ENCODE measurements around the gene KIF14. TPM values are rescaled to one million over a fixed set of nuclear protein-coding genes. Genes with fewer than 3 reads are reported as not detected.

KIF14 gene
- total RNA-seq, 1 donor from 2014 or later: 60.2 TPM

- H3K36me3 ChIP-seq: peaks cover 5% of the 10 kb centered on the region
- peak overlapping the region; percentile 38 for H3K27ac Mint-ChIP-seq
- no peak overlapping the region for H3K9ac ChIP-seq
- H3K4me3 ChIP-seq: no peak overlapping the region
- H3K4me1 ChIP-seq: no peaks in the 10 kb centered on the region
- no peaks in the 10 kb centered on the region for H3F3A ChIP-seq (ENCODE audit: low read depth)
- H3K79me2 ChIP-seq (ENCODE audit: low read depth): peaks cover 21% of the 10 kb centered on the region
- H3K27ac ChIP-seq: no peak overlapping the region
- peaks cover 4% of the 10 kb centered on the region for H4K20me1 ChIP-seq (ENCODE audit: low read depth)
- peaks cover 3% of the 10 kb centered on the region for H3K27me3 Mint-ChIP-seq (ENCODE audit: insufficient read depth, low read depth)
- TF ChIP-seq EZH2 (IDR thresholded peaks at IDR 0.05) (no peak), CTCF (IDR thresholded peaks at IDR 0.05) (no peak), EZH2phosphoT487 (IDR thresholded peaks at IDR 0.05) (no peak)
- H3K27me3 ChIP-seq: no peaks in the 10 kb centered on the region
- H3K36me3 Mint-ChIP-seq: peaks cover 47% of the 10 kb centered on the region
- H3K9me3 Mint-ChIP-seq: no peaks in the 10 kb centered on the region
- DNase-seq (ENCODE audit: low spot score): no peak
- no peaks in the 10 kb centered on the region for H3K4me1 Mint-ChIP-seq
- no peaks in the 10 kb centered on the region for H3K9me3 ChIP-seq (ENCODE audit: low read depth)
- H2AFZ ChIP-seq (replicated peaks): no peak overlapping the region
- no peak overlapping the region for H3K4me3 Mint-ChIP-seq
- H3K4me2 ChIP-seq: no peak overlapping the region
Measured at GRCh38 chr1:200660719-200661118, 40.2 kb upstream of the KIF14 start.

- no peak for TF ChIP-seq EZH2 (IDR thresholded peaks at IDR 0.05)
- no peak for TF ChIP-seq EZH2phosphoT487 (IDR thresholded peaks at IDR 0.05)
- no peak for TF ChIP-seq CTCF (IDR thresholded peaks at IDR 0.05)
- H3K9me3 ChIP-seq (ENCODE audit: low read depth): no peaks in the 10 kb centered on the region
- H2AFZ ChIP-seq (replicated peaks): no peak overlapping the region
- no peak overlapping the region for H3K9ac ChIP-seq
- no peak for DNase-seq (ENCODE audit: low spot score)
- no peak overlapping the region for H3K4me3 ChIP-seq
- H3K27me3 ChIP-seq: no peaks in the 10 kb centered on the region
- no peak overlapping the region for H3K27ac ChIP-seq
- Mint-ChIP-seq H3K36me3 (peaks cover 46% of the 10 kb centered on the region), H3K9me3 (no peaks in the 10 kb centered on the region), H3K27me3 (ENCODE audit: insufficient read depth, low read depth) (peaks cover 3% of the 10 kb centered on the region), H3K4me3 (no peak overlapping the region), H3K4me1 (no peaks in the 10 kb centered on the region), H3K27ac (no peak overlapping the region)
- no peaks in the 10 kb centered on the region for H3K4me1 ChIP-seq
- H3K4me2 ChIP-seq: no peak overlapping the region
- H3F3A ChIP-seq (ENCODE audit: low read depth): no peaks in the 10 kb centered on the region
- H3K79me2 ChIP-seq (ENCODE audit: low read depth): peaks cover 14% of the 10 kb centered on the region
- peaks cover 5% of the 10 kb centered on the region for H3K36me3 ChIP-seq
- peaks cover 4% of the 10 kb centered on the region for H4K20me1 ChIP-seq (ENCODE audit: low read depth)
Measured at GRCh38 chr1:200659269-200659668, 38.7 kb upstream of the KIF14 start.

- Histone ChIP-seq H3K4me3 (no peak overlapping the region), H3K27ac (no peak overlapping the region), H3K27me3 (no peaks in the 10 kb centered on the region), H4K20me1 (ENCODE audit: low read depth) (peaks cover 4% of the 10 kb centered on the region), H3K4me2 (no peak overlapping the region), H3K9ac (no peak overlapping the region), H3K9me3 (ENCODE audit: low read depth) (no peaks in the 10 kb centered on the region), H2AFZ (replicated peaks) (no peak overlapping the region), H3K36me3 (peaks cover 5% of the 10 kb centered on the region), H3K79me2 (ENCODE audit: low read depth) (peaks cover 13% of the 10 kb centered on the region), H3K4me1 (no peaks in the 10 kb centered on the region), H3F3A (ENCODE audit: low read depth) (no peaks in the 10 kb centered on the region)
- H3K36me3 Mint-ChIP-seq: peaks cover 46% of the 10 kb centered on the region
- H3K4me3 Mint-ChIP-seq: no peak overlapping the region
- no peaks in the 10 kb centered on the region for H3K4me1 Mint-ChIP-seq
- no peak for TF ChIP-seq CTCF (IDR thresholded peaks at IDR 0.05)
- H3K27me3 Mint-ChIP-seq (ENCODE audit: insufficient read depth, low read depth): peaks cover 3% of the 10 kb centered on the region
- DNase-seq (ENCODE audit: low spot score): no peak
- no peak overlapping the region for H3K27ac Mint-ChIP-seq
- no peaks in the 10 kb centered on the region for H3K9me3 Mint-ChIP-seq
Measured at GRCh38 chr1:200658037-200658818, 37.7 kb upstream of the KIF14 start.

Measured in neural progenitor cell (in vitro differentiated cells).